K562 (cell line): ENCODE data around the gene IP6K2. TPM values are rescaled to one million over a fixed set of nuclear protein-coding genes. Genes with fewer than 3 reads are reported as not detected.
A peak's percentile ranks its signal among the peaks of the same experiment; 100 is the strongest.

Experiments used
- ATAC-seq: fragments of 200-7000 bp; cut with Tn5 transposase; 3 replicates; pipeline ENCODE4 v1.9.1; 2020; ENCODE audit warnings: moderate library complexity
- BruUV-seq: library from RNA; stranded (reverse); fragments of 400-500 nt; replicated peaks from 2 replicates; lab custom pipeline; 2021; lab: Mats Ljungman, UMichigan
- CTCF ChIA-PET: fragments of 300-600 bp; formaldehyde crosslinking; extraction: SDS; loops from one replicate; lab custom pipeline; 2021; ENCODE audit warnings: low intra/inter-chr PET ratio; lab: Yijun Ruan, JAX
- POLR2A ChIA-PET: fragments of 300-600, 350-650 bp; sonication (Branson Sonifier 250); formaldehyde crosslinking; extraction: SDS; loops from one replicate; lab custom pipeline; 2021; ENCODE audit warnings: antibody characterized with exemption, inconsistent platforms; lab: Yijun Ruan, JAX
- DNase-seq, 4 experiments: peaks; one replicate each; pipeline versions ENCODE4 v3.0.0 to v3.0.0-alpha.2; 2011 to 2018; ENCODE audit warnings: low spot score in 3 of 4, mixed read lengths in 3 of 4; ENCODE audit errors: extremely low read depth in 1 of 4
- FAIRE-seq: peaks from 2 replicates; lab custom pipeline; 2011; peaks lifted over from hg19 to GRCh38; lab: Jason Lieb, UNC
- H2AFZ ChIP-seq: 2 replicates; pipeline ENCODE4 v1.6.0; 2011; ENCODE audit warnings: low read depth, low read length, control low read depth, inconsistent platforms
- H3K27ac ChIP-seq: fragments of 200-600 bp; 3 replicates; pipeline ENCODE4 v1.8.0; 2011; ENCODE audit warnings: low read depth, mild to moderate bottlenecking, control low read depth, inconsistent platforms, low read length, moderate library complexity, mixed read lengths; ENCODE audit errors: extremely low read depth
- H3K27me3 ChIP-seq, 2 experiments: fragments of 300-600 bp in 1 of 2; 2 replicates in 1 of 2; 3 replicates in 1 of 2; pipeline versions ENCODE4 v1.6.0 to v1.8.0; 2011; ENCODE audit warnings: inconsistent platforms in 2 of 2, low read length in 2 of 2, mild to moderate bottlenecking in 1 of 2, mixed read lengths in 1 of 2, moderate library complexity in 1 of 2; ENCODE audit not compliant: control insufficient read depth in 2 of 2, insufficient read depth in 2 of 2
- H3K36me3 ChIP-seq: fragments of 300-600 bp; 3 replicates; pipeline ENCODE4 v1.8.0; 2011; ENCODE audit warnings: mild to moderate bottlenecking, low read length, inconsistent platforms; ENCODE audit not compliant: control insufficient read depth, insufficient read depth
- H3K4me1 ChIP-seq, 2 experiments: fragments of 200-600 bp in 1 of 2; replicated peaks in 1 of 2; 2 replicates in 1 of 2; 3 replicates in 1 of 2; pipeline versions ENCODE4 v1.5.1 to v1.8.0; 2011; ENCODE audit warnings: inconsistent platforms in 2 of 2, low read length in 2 of 2, mild to moderate bottlenecking in 1 of 2, mixed read lengths in 1 of 2, moderate library complexity in 1 of 2; ENCODE audit not compliant: control insufficient read depth in 2 of 2, insufficient read depth in 2 of 2
- H3K4me2 ChIP-seq: 2 replicates; pipeline ENCODE4 v1.6.1; 2011; ENCODE audit warnings: low read length, control low read depth, inconsistent platforms, mixed read lengths; ENCODE audit not compliant: insufficient read depth
- H3K4me3 ChIP-seq: fragments of 200-600 bp; sonication (generic), shearing (Covaris generic); 2 replicates; pipeline ENCODE4 v1.5.1; 2016; ENCODE audit warnings: control low read depth, inconsistent platforms
- H3K79me2 ChIP-seq: fragments of 200-600 bp; 3 replicates; pipeline ENCODE4 v1.8.0; 2011; ENCODE audit warnings: low read length, inconsistent platforms; ENCODE audit not compliant: control insufficient read depth, insufficient read depth
- H3K9ac ChIP-seq, 2 experiments: 2 replicates each; pipeline versions ENCODE4 v1.6.0 to v1.6.1; 2011; ENCODE audit warnings: low read depth in 2 of 2, low read length in 2 of 2, control low read depth in 1 of 2, inconsistent platforms in 1 of 2, mild to moderate bottlenecking in 1 of 2, mixed read lengths in 1 of 2; ENCODE audit not compliant: insufficient read depth in 1 of 2
- H3K9me1 ChIP-seq: one replicate; pipeline ENCODE4 v1.6.0; 2011; ENCODE audit warnings: inconsistent platforms, mild to moderate bottlenecking, low read length, moderate library complexity; ENCODE audit not compliant: control insufficient read depth, insufficient read depth
- H3K9me3 ChIP-seq: replicated peaks from 2 replicates; pipeline ENCODE4 v1.5.1; 2011; ENCODE audit warnings: low read depth, low read length, inconsistent platforms; ENCODE audit not compliant: control insufficient read depth, insufficient read depth
- H4K20me1 ChIP-seq: replicated peaks from 2 replicates; pipeline ENCODE4 v1.6.1; 2011; ENCODE audit warnings: low read length, inconsistent platforms, mixed read lengths; ENCODE audit not compliant: control insufficient read depth, insufficient read depth
- ARID1B ChIP-seq: fragments of 450-650 bp; IDR thresholded peaks from 2 replicates; pipeline ENCODE4 v1.6.1; 2016; ENCODE audit warnings: antibody characterized with exemption, mild to moderate bottlenecking, inconsistent platforms
- CBX3 ChIP-seq, 2 experiments: IDR thresholded peaks; 1 replicate in 1 of 2; 2 replicates in 1 of 2; pipeline ENCODE4 v1.6.1; 2012; ENCODE audit warnings: inconsistent platforms in 2 of 2, low read length in 2 of 2, borderline replicate concordance in 1 of 2, control low read depth in 1 of 2
- CCNT2 ChIP-seq: IDR thresholded peaks from 2 replicates; pipeline ENCODE4 v1.6.1; 2011; ENCODE audit warnings: borderline replicate concordance, low read depth, mild to moderate bottlenecking, moderate library complexity, mixed read lengths, low read length; ENCODE audit not compliant: insufficient read length; ENCODE audit errors: extremely low read depth
- NR2C1 ChIP-seq, 2 experiments: fragments of 450-650 bp; IDR thresholded peaks; 2 replicates each; pipeline ENCODE4 v1.6.1; 2017; ENCODE audit warnings: mild to moderate bottlenecking in 2 of 2, antibody characterized with exemption in 1 of 2, inconsistent platforms in 1 of 2, missing compliant biosample characterization in 1 of 2, missing genetic modification characterization in 1 of 2
- PPARD ChIP-seq: fragments of 250-450 bp; sonication (Bioruptor Pico); IDR thresholded peaks from 2 replicates; pipeline ENCODE4 v1.8.0; 2022; ENCODE audit warnings: inconsistent platforms, mild to moderate bottlenecking, moderate library complexity
- WGBS: fragments of 100-300 bp; shearing (Covaris generic); methylation state at CpG from one replicate; pipeline ENCODE4 v1.1.6; 2016; ENCODE audit warnings: low coverage, mixed read lengths; ENCODE audit not compliant: insufficient coverage; ENCODE audit errors: missing lambda C conversion rate; 5-methylcytosine and 5-hydroxymethylcytosine counted together
- in situ Hi-C: fragments of 300-500 bp; cut with MboI; formaldehyde crosslinking; loops from 4 replicates; pipeline ENCODE4 v1.15.0; 2018; ENCODE audit warnings: inconsistent platforms, mixed read lengths
- intact Hi-C: fragments of 100-400 bp; cut with micrococcal nuclease; formaldehyde crosslinking; loops from 2 replicates; pipeline ENCODE4 v1.14.2; 2022
- polyA plus RNA-seq, 8 experiments: library from polyadenylated mRNA; depleted of rRNA in 4 of 8; stranded (reverse) in 5 of 8; unstranded in 3 of 8; fragments of >200 nt; fragmentation: Nextera tagmentation in 2 of 8; fragmentation: Illumina TruSeq in 1 of 8; extraction: Ambion mirVana in 2 of 8; extraction: Trizol in 1 of 8; gene quantifications; 2 replicates each; pipeline versions ENCODE4 v1.2.1 to v1.2.3, GENCODE V29; 2011 to 2014; ENCODE audit warnings: inconsistent platforms in 1 of 8, missing spikeins in 1 of 8
- total RNA-seq, 7 experiments: library from RNA; depleted of rRNA in 6 of 7; stranded (reverse); fragments of >200 nt in 6 of 7; fragmentation: Illumina TruSeq in 2 of 7; extraction: Trizol in 2 of 7; gene quantifications; 2 replicates each; pipeline versions ENCODE4 v1.2.1 to v1.2.3, GENCODE V29; 2011 to 2021; ENCODE audit warnings: low replicate concordance in 1 of 7

The IP6K2 gene
- total and polyA plus RNA-seq, 9 of the 15 experiments (the other 6 are each of a cell fraction or from before 2014, with no cell fraction given) = 19.6 to 78.1 (median 48.0) TPM

DNA sequence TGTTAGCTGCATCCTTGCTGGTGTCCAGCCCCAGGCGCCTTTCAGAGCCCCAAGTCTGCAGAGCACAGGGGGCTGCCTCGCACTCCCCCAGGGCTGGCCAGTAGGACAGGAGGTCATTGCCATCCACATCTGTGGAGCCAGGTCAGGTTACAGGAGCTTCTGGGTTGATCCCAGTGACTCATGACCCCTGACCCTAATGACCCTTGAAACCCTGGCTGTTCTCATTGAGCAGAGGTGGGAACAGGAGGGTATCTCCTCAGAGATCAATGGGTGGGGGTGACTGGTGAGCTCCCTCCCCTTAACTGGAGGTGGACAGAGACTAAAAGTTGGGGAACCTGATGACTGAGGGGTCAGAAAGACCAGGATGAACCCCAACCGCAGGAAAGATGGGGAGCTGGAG is 75.6 kb downstream of the IP6K2 start:
- no peaks in the 10 kb centered on the region for H3K36me3 ChIP-seq
- 56% methylated on average over 3 of the region's 3 CpGs for WGBS
- H3K9me1 ChIP-seq = no peaks in the 10 kb centered on the region
- ATAC-seq (no peak), FAIRE-seq (no peak), DNase-seq (peak in 3 of 4 experiments; percentile 14 to 29 (median 29))
- TF ChIP-seq PPARD (CRISPR knock-in tag) (no peak), NR2C1 (IDR thresholded peaks at IDR 0.05) (peak; percentile 72), NR2C1 (tag; IDR thresholded peaks at IDR 0.05) (peak; percentile 68)
- H3K4me1 ChIP-seq = peaks cover 3 to 25% of the 10 kb centered on the region in 2 experiments; a peak in 3 of 5 replicates
- intact Hi-C loops = no loop called here
- no TSS peak for BruUV-seq
- POLR2A ChIA-PET = interaction anchor here (0.5 to 0.6 kb wide), 2 partner anchors 12 to 13 kb away, joined by 3 read pairs; no protein-coding TSS in a partner anchor
- H3K9me3 ChIP-seq = no peaks in the 10 kb centered on the region
- H4K20me1 ChIP-seq = no peaks in the 10 kb centered on the region
- no peaks in the 10 kb centered on the region for H3K27me3 ChIP-seq
- H3K27ac ChIP-seq = no peak overlapping the region
- no peak overlapping the region; a peak in 1 of 4 replicates for H3K9ac ChIP-seq
- no peak overlapping the region for H2AFZ ChIP-seq
- CTCF ChIA-PET = no interaction called here
- H3K4me2 ChIP-seq = no peak overlapping the region
- H3K4me3 ChIP-seq = no peak overlapping the region
- H3K79me2 ChIP-seq = no peaks in the 10 kb centered on the region
- in situ Hi-C loops = no loop called here

DNA sequence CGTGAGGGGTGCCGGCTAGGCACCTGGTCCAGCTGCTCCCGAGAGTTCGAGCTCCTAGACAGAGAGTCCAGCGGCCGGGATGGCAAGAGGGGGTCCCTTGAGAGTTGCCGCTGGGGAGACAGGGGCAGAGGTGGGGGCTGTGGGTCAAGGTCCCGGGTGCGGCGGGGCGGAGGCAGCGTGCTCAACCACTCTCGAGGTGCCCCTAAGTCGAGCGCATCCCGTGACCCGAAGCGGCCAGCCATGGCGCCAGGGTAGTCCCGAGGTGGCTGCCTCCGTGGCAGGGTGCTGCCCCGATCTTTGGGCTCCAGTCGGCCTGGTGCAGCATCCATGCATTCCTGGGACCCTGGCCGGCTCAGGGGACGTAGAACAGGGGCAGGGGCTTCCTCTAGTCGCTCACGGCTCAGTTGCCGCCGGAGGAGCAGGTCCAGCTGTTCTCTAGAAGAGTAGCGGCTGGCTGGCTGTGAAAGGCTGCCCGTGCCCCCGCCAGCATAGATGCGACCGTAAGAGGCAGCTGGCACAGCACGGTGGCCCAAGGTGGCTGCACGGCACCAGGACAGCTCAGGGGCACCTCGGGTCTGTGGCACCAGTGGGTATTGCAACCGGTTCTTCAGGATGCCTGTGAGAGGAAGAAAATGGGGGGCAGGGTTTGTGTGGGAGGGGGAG is 76.9 kb downstream of the IP6K2 start:
- FAIRE-seq (no peak), DNase-seq (no peak), ATAC-seq (no peak)
- H3K9ac ChIP-seq = peak overlapping the region in 1 of 2 experiments; percentile 58; a peak in 2 of 4 replicates
- H3K4me3 ChIP-seq = no peak overlapping the region
- no peaks in the 10 kb centered on the region for H3K36me3 ChIP-seq
- H4K20me1 ChIP-seq = no peaks in the 10 kb centered on the region
- in situ Hi-C loops (no loop called here), intact Hi-C loops (loop anchor here (5.0 kb wide), 1 partner anchor 83 kb away; the partner anchor contains the start of gene PFKFB4)
- WGBS = 62% methylated on average over 24 of the region's 38 CpGs
- CTCF ChIA-PET = no interaction called here
- H2AFZ ChIP-seq = no peak overlapping the region
- no peak overlapping the region for H3K27ac ChIP-seq
- no TSS peak for BruUV-seq
- H3K9me1 ChIP-seq = no peaks in the 10 kb centered on the region
- POLR2A ChIA-PET = no interaction called here
- peaks cover 6 to 32% of the 10 kb centered on the region in 2 experiments; a peak in 3 of 5 replicates for H3K4me1 ChIP-seq
- no peak overlapping the region for H3K4me2 ChIP-seq
- peaks cover 1% of the 10 kb centered on the region; the same call in 1 of the 3 replicates for H3K79me2 ChIP-seq
- H3K9me3 ChIP-seq = no peaks in the 10 kb centered on the region
- H3K27me3 ChIP-seq = no peaks in the 10 kb centered on the region
- TF ChIP-seq CBX3 (IDR thresholded peaks at IDR 0.05; ENCODE audit: borderline replicate concordance in 1 of 2, low read length in 2 of 2) = no peak
- no peak for TF ChIP-seq ARID1B
- TF ChIP-seq CCNT2 = no peak
